OCI-LY3 (cell line): Measurements from ENCODE around the gene OR8J3.
"Not testable (repeated sequence)": the region's sequence is repeated elsewhere in the genome, so short reads cannot be mapped to it uniquely, and the experiment has no call there.

Experiments used
- H2AFZ ChIP-seq: fragments of 200-600, 300-600 bp; shearing (Covaris generic); 2 replicates; pipeline ENCODE4 v1.6.0; 2014; ENCODE audit warnings: antibody characterized with exemption, low read depth, low read length
- H3K27ac ChIP-seq: fragments of 200-600, 300-600 bp; sonication (generic); 2 replicates; pipeline ENCODE4 v1.5.1; 2014; ENCODE audit warnings: mild to moderate bottlenecking, low read length, moderate library complexity, mixed read lengths
- H3K27me3 ChIP-seq: fragments of 200-600, 300-600 bp; sonication (generic); 2 replicates; pipeline ENCODE4 v1.6.1; 2014; ENCODE audit warnings: low read depth, low read length, mixed read lengths
- H3K36me3 ChIP-seq: fragments of 200-600, 300-600 bp; sonication (generic); replicated peaks from 2 replicates; pipeline ENCODE3; 2014; ENCODE audit warnings: low read depth, low read length, mixed read lengths
- H3K4me1 ChIP-seq: fragments of 300-600, 200-600 bp; sonication (generic); 2 replicates; pipeline ENCODE4 v1.6.1; 2014; ENCODE audit warnings: low read length, mixed read lengths
- H3K4me2 ChIP-seq: fragments of 200-600, 300-600 bp; sonication (generic); 2 replicates; pipeline ENCODE4 v1.6.1; 2014; ENCODE audit warnings: low read length, mixed read lengths
- H3K4me3 ChIP-seq: fragments of 300-600, 200-600 bp; sonication (generic); 2 replicates; pipeline ENCODE4 v1.5.1; 2014; ENCODE audit warnings: antibody characterized with exemption, mild to moderate bottlenecking, low read length, moderate library complexity
- H3K79me2 ChIP-seq: fragments of 300-600, 200-600 bp; shearing (Covaris generic); 2 replicates; pipeline ENCODE4 v1.6.1; 2014; ENCODE audit warnings: mild to moderate bottlenecking, low read length, mixed read lengths
- H3K9ac ChIP-seq: fragments of 300-600, 200-600 bp; shearing (Covaris generic); 2 replicates; pipeline ENCODE4 v1.6.0; 2014; ENCODE audit warnings: mild to moderate bottlenecking, low read length, moderate library complexity
- H3K9me3 ChIP-seq: fragments of 200-600, 300-600 bp; shearing (Covaris generic); 2 replicates; pipeline ENCODE4 v1.6.1; 2014; ENCODE audit warnings: low read length, mixed read lengths; ENCODE audit not compliant: insufficient read depth
- H4K20me1 ChIP-seq: fragments of 200-600, 300-600 bp; sonication (generic); 2 replicates; pipeline ENCODE4 v1.6.1; 2016; ENCODE audit warnings: low read length, mixed read lengths; ENCODE audit not compliant: insufficient read depth
- EZH2phosphoT487 ChIP-seq: fragments of 200-600 bp; shearing (Covaris generic); IDR thresholded peaks from 2 replicates; pipeline ENCODE4 v1.6.1; 2018; ENCODE audit warnings: antibody characterized with exemption, mixed run types, low read depth
- TF ChIP-seq, protein P1 (sequence below): fragments of 200-600, 300-600 bp; sonication (generic); IDR thresholded peaks from 2 replicates; pipeline ENCODE4 v1.5.1; 2014; ENCODE audit warnings: antibody characterized with exemption, low read length, low read depth

OR8J3 gene

GRCh38 chr11:56151376-56151775 is 11.4 kb upstream of the OR8J3 start:
- Histone ChIP-seq H3K4me3 (no peak overlapping the region), H2AFZ (no peak overlapping the region)

DNA sequence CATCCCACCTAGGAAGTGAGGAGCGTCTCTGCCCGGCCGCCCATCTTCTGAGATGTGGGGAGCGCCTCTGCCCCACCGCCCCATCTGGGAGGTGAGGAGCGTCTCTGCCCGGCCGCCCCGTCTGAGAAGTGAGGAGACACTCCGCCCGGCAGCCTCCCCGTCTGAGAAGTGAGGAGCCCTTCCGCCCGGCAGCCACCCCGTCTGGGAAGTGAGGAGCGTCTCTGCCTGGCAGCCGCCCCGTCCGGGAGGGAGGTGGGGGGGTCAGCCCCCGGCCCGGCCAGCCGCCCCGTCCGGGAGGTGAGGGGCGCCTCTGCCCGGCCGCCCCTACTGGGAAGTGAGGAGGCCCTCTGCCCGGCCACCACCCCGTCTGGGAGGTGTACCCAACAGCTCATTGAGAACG is 3.7 kb upstream of the OR8J3 start:
- H4K20me1 ChIP-seq, H3K4me1 ChIP-seq, H3K9me3 ChIP-seq, H2AFZ ChIP-seq, H3K27me3 ChIP-seq, H3K79me2 ChIP-seq, H3K4me2 ChIP-seq, H3K27ac ChIP-seq, H3K9ac ChIP-seq, H3K36me3 ChIP-seq, H3K4me3 ChIP-seq: not testable (repeated sequence)

More at GRCh38 chr11:56151376-56151775, 11.4 kb upstream of the OR8J3 start:
- H3K27ac ChIP-seq = no peak overlapping the region
- no peaks in the 10 kb centered on the region for H3K4me1 ChIP-seq
- no peaks in the 10 kb centered on the region for H3K36me3 ChIP-seq
- TF ChIP-seq EZH2phosphoT487 = no peak
- TF ChIP-seq, protein P1, sequence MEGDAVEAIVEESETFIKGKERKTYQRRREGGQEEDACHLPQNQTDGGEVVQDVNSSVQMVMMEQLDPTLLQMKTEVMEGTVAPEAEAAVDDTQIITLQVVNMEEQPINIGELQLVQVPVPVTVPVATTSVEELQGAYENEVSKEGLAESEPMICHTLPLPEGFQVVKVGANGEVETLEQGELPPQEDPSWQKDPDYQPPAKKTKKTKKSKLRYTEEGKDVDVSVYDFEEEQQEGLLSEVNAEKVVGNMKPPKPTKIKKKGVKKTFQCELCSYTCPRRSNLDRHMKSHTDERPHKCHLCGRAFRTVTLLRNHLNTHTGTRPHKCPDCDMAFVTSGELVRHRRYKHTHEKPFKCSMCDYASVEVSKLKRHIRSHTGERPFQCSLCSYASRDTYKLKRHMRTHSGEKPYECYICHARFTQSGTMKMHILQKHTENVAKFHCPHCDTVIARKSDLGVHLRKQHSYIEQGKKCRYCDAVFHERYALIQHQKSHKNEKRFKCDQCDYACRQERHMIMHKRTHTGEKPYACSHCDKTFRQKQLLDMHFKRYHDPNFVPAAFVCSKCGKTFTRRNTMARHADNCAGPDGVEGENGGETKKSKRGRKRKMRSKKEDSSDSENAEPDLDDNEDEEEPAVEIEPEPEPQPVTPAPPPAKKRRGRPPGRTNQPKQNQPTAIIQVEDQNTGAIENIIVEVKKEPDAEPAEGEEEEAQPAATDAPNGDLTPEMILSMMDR = no peak
- no peaks in the 10 kb centered on the region for H4K20me1 ChIP-seq
- H3K9ac ChIP-seq = no peak overlapping the region
- H3K9me3 ChIP-seq = no peaks in the 10 kb centered on the region
- no peak overlapping the region for H3K4me2 ChIP-seq
- H3K27me3 ChIP-seq = no peaks in the 10 kb centered on the region
- no peaks in the 10 kb centered on the region for H3K79me2 ChIP-seq

DNA sequence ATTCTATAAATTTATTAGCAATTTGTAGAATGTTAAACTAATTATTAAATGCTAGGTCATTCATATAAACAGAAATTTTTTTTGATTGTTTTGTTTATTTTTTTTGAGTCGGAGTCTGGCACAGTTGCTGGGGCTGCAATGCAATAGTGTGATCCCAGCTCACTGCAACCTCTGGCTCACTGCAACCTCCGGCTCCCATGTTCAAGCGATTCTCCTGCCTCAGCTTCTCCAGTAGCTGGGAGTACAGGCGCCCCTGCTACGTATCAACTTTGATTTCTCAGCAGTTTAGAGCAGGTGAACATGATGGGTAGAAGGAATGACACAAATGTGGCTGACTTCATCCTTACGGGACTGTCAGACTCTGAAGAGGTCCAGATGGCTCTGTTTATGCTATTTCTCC is 17.9 kb downstream of the OR8J3 start, which contains the start of gene OR8H3:
Gene OR8H3 (plus strand): TSS at position 301 of the 400 bp plus-strand sequence. CDS start 0 bp downstream, at position 301.
- Histone ChIP-seq H3K4me1 (no peaks in the 10 kb centered on the region), H3K4me2 (no peak within 1 kb of the TSS), H3K4me3 (no peak within 1 kb of the TSS), H4K20me1 (no peaks in the 10 kb centered on the region), H3K79me2 (no peaks in the 10 kb centered on the region), H3K9me3 (no peaks in the 10 kb centered on the region), H3K9ac (no peak within 1 kb of the TSS), H3K27ac (no peak within 1 kb of the TSS), H2AFZ (no peak within 1 kb of the TSS), H3K27me3 (no peaks in the 10 kb centered on the region), H3K36me3 (no peaks in the 10 kb centered on the region)
- TF ChIP-seq, protein P1 = no peak
- no peak for TF ChIP-seq EZH2phosphoT487

DNA sequence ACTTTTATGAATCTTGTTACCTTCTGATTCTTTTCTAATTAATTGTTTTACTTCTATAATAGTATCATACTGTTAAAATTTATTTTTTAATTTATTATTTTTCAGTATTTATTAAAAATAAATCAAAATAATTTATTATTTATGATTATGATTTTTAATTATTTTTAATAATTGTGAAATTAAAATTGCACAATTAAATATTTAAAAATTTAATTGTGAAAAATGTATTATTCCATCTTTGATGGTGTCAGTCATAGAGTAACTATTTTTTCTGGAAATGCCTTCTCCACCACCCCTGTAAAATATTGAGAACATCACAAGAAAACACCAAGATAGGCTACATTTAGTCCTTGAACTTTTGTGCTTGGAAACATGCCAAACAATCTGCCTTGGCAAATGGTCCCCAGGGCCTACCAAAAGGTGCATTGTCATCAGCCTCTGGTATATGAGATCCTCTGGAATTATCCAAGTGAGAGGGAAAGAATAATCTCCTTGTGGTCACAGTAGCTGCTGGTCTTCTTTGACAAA is 36.7 kb downstream of the OR8J3 start, which contains the start of gene OR8H2:
Gene OR8H2 (plus strand): TSS at position 478 of the 528 bp plus-strand sequence. CDS start 1,356 bp downstream, outside the sequence.
- no peaks in the 10 kb centered on the region for H3K4me1 ChIP-seq
- TF ChIP-seq EZH2phosphoT487 = no peak
- TF ChIP-seq, protein P1 = no peak
- H3K4me3 ChIP-seq = no peak within 1 kb of the TSS
- H3K4me2 ChIP-seq = no peak within 1 kb of the TSS
- no peak within 1 kb of the TSS for H3K27ac ChIP-seq
- H4K20me1 ChIP-seq = no peaks in the 10 kb centered on the region
- no peak within 1 kb of the TSS for H3K9ac ChIP-seq
- no peak within 1 kb of the TSS for H2AFZ ChIP-seq
- no peaks in the 10 kb centered on the region for H3K9me3 ChIP-seq
- no peaks in the 10 kb centered on the region for H3K27me3 ChIP-seq
- no peaks in the 10 kb centered on the region for H3K79me2 ChIP-seq
- no peaks in the 10 kb centered on the region for H3K36me3 ChIP-seq
